ENCODE results near the gene SH3TC2. TPM values are rescaled to one million over a fixed set of nuclear protein-coding genes. Genes with fewer than 3 reads are reported as not detected.
A peak's percentile ranks its signal among the peaks of the same experiment; 100 is the strongest.

Gene SH3TC2
- total and polyA plus RNA-seq, 7 donors, result 0.18 to 1.9 (median 0.60) TPM

GRCh38 chr5:149028161-149028560 lies 34.7 kb downstream of the SH3TC2 start:
- Histone ChIP-seq H3K4me3 (no peak overlapping the region), H3K4me1 (peaks cover 5% of the 10 kb centered on the region), H3K27ac (no peak overlapping the region), H3K9me3 (no peaks in the 10 kb centered on the region), H3K36me3 (ENCODE audit: insufficient read depth in 1 of 2, low read depth in 1 of 2) (no peaks in the 10 kb centered on the region), H3K27me3 (ENCODE audit: insufficient read depth in 3 of 3, low read length in 2 of 3) (no peaks in the 10 kb centered on the region)
- TF ChIP-seq, protein P1, sequence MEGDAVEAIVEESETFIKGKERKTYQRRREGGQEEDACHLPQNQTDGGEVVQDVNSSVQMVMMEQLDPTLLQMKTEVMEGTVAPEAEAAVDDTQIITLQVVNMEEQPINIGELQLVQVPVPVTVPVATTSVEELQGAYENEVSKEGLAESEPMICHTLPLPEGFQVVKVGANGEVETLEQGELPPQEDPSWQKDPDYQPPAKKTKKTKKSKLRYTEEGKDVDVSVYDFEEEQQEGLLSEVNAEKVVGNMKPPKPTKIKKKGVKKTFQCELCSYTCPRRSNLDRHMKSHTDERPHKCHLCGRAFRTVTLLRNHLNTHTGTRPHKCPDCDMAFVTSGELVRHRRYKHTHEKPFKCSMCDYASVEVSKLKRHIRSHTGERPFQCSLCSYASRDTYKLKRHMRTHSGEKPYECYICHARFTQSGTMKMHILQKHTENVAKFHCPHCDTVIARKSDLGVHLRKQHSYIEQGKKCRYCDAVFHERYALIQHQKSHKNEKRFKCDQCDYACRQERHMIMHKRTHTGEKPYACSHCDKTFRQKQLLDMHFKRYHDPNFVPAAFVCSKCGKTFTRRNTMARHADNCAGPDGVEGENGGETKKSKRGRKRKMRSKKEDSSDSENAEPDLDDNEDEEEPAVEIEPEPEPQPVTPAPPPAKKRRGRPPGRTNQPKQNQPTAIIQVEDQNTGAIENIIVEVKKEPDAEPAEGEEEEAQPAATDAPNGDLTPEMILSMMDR (IDR thresholded peaks at IDR 0.05), result no peak
- 82 to 96% (median 94%) methylated on average over 6 of the region's 6 CpGs for WGBS, 3 donors
- no peak for ATAC-seq
- intact Hi-C loops (cut with DNase I), result no loop called here
- no peak for DNase-seq

DNA sequence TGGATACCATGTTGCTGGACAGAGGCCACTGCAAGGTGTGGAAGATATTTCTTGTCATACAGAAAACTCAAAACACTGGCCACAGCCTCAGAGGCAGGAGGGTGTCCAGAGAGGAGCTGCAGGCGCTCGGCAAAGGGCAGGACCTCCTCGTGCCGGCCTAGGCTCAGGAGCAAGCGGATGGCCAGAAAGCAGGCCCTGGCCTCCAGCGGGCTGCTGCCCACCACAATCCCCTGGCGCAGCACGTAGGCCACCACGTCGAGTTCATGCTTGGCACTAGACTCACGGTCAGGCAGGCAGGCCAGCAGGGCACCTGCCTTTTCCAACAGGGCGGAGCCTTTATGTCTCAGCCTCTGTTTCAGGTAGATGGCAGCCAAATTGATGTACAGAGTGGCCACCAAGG lies 35.2 kb downstream of the SH3TC2 start:
- H3K4me3 ChIP-seq, result no peak overlapping the region
- intact Hi-C loops (cut with DNase I), result no loop called here
- no peaks in the 10 kb centered on the region for H3K9me3 ChIP-seq
- WGBS, 3 donors, result 94 to 96% (median 96%) methylated on average over 12 of the region's 12 CpGs
- TF ChIP-seq, protein P1 (IDR thresholded peaks at IDR 0.05), result no peak
- no peak overlapping the region for H3K27ac ChIP-seq
- no peaks in the 10 kb centered on the region for H3K27me3 ChIP-seq (ENCODE audit: insufficient read depth in 3 of 3, low read length in 2 of 3)
- DNase-seq (no peak), ATAC-seq (no peak)
- no peaks in the 10 kb centered on the region for H3K36me3 ChIP-seq (ENCODE audit: insufficient read depth in 1 of 2, low read depth in 1 of 2)
- H3K4me1 ChIP-seq, result peaks cover 5% of the 10 kb centered on the region

DNA sequence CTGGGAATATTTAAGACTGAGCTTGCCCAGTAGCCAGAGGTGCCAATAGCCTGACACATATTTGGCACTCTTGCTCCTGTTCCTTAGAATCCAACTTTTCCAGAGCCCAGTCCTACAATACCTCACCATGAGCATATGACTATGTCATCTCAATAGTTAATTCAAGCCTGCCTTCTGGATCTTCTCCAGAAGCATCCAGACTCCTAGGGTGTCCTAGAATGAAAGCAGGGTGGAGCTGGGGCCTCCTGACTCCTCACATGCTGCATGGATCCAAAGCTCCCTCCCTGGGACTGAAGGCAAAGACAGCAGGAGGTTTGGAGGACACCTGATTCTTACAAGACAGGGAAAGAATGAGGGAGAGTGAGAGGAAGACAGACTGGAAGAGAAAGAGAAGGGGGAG lies 37.9 kb downstream of the SH3TC2 start:
- H3K27me3 ChIP-seq (ENCODE audit: insufficient read depth in 3 of 3, low read length in 2 of 3), result no peaks in the 10 kb centered on the region
- H3K27ac ChIP-seq, result no peak overlapping the region
- no peaks in the 10 kb centered on the region for H3K9me3 ChIP-seq
- peaks cover 5% of the 10 kb centered on the region for H3K4me1 ChIP-seq
- no peak overlapping the region for H3K4me3 ChIP-seq
- intact Hi-C loops (cut with DNase I), result no loop called here
- no peaks in the 10 kb centered on the region for H3K36me3 ChIP-seq (ENCODE audit: insufficient read depth in 1 of 2, low read depth in 1 of 2)
- TF ChIP-seq, protein P1 (IDR thresholded peaks at IDR 0.05), result no peak
- no peak for DNase-seq
- ATAC-seq, result no peak

DNA sequence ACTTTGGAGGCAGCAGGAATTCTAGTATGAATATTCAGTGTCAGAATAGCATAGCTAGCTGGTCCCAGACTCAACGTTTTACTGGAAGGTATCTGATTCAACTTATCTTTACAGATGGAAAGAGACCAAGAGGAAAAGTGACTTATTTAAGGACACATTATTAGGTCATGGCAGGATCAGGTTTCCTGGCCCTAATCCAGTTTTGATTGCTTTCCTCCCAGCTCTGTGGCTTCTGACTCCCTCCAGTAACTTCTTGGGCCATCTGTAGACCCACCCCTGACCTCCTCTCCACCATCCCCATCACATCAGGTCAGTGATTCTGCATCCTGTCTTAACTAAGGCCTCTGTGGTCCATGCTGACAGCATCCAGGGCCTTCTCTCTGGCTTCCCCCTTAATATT lies 38.4 kb downstream of the SH3TC2 start:
- Histone ChIP-seq H3K9me3 (no peaks in the 10 kb centered on the region), H3K4me1 (peaks cover 5% of the 10 kb centered on the region), H3K27me3 (ENCODE audit: insufficient read depth in 3 of 3, low read length in 2 of 3) (no peaks in the 10 kb centered on the region), H3K36me3 (ENCODE audit: insufficient read depth in 1 of 2, low read depth in 1 of 2) (no peaks in the 10 kb centered on the region), H3K27ac (no peak overlapping the region), H3K4me3 (no peak overlapping the region)
- DNase-seq, result no peak
- TF ChIP-seq, protein P1 (IDR thresholded peaks at IDR 0.05), result no peak
- 0 to 7% (median 4%) methylated on average over 1 of the region's 1 CpG for WGBS, 3 donors
- intact Hi-C loops (cut with DNase I), result no loop called here
- ATAC-seq, result peak in 1 of 4 donors; percentile 44

GRCh38 chr5:149022200-149022599 lies 40.7 kb downstream of the SH3TC2 start:
- intact Hi-C loops (cut with DNase I), result no loop called here
- H3K27me3 ChIP-seq (ENCODE audit: insufficient read depth in 3 of 3, low read length in 2 of 3), result no peaks in the 10 kb centered on the region
- TF ChIP-seq, protein P1 (IDR thresholded peaks at IDR 0.05), result no peak
- DNase-seq (no peak), ATAC-seq (no peak)
- no peaks in the 10 kb centered on the region for H3K9me3 ChIP-seq
- H3K4me3 ChIP-seq, result no peak overlapping the region
- H3K4me1 ChIP-seq, result peaks cover 5% of the 10 kb centered on the region
- no peak overlapping the region for H3K27ac ChIP-seq
- no peaks in the 10 kb centered on the region for H3K36me3 ChIP-seq (ENCODE audit: insufficient read depth in 1 of 2, low read depth in 1 of 2)
- 91 to 100% (median 92%) methylated on average over 1 of the region's 1 CpG for whole genome bisulfite sequencing, 3 donors

Measured in psoas muscle (tissue), 8 donors.